IMR-90 (cell line): Measurements from ENCODE around the gene RAB3GAP2. TPM values are rescaled to one million over a fixed set of nuclear protein-coding genes. Genes with fewer than 3 reads are reported as not detected.

Experiments
- ATAC-seq: fragments of 200-7000 bp; cut with Tn5 transposase; 2 replicates; pipeline ENCODE4 v1.9.1; 2020; ENCODE audit warnings: low read depth, mild to moderate bottlenecking, moderate library complexity
- BruUV-seq: library from RNA; stranded (reverse); fragments of 400-500 nt; replicated peaks from 2 replicates; lab custom pipeline; 2021; lab: Mats Ljungman, UMichigan
- CTCF ChIA-PET: fragments of 300-600 bp; formaldehyde crosslinking; extraction: SDS; loops from one replicate; lab custom pipeline; 2021; ENCODE audit warnings: antibody characterized with exemption; lab: Yijun Ruan, JAX
- POLR2A ChIA-PET: fragments of 300-600 bp; sonication (Branson Sonifier 250); formaldehyde crosslinking; loops from one replicate; lab custom pipeline; 2022; ENCODE audit warnings: antibody characterized with exemption; ENCODE audit not compliant: unreplicated experiment; lab: Charles Lee
- DNase-seq: peaks from one replicate; pipeline ENCODE4 v3.0.0; 2013
- H2AFZ ChIP-seq: replicated peaks from 2 replicates; pipeline ENCODE3; 2013; ENCODE audit warnings: low read length, mild to moderate bottlenecking; ENCODE audit not compliant: poor library complexity
- H2AK5ac ChIP-seq: 2 replicates; pipeline ENCODE4 v1.6.1; 2013; ENCODE audit warnings: low read depth, low read length, inconsistent platforms
- H2AK9ac ChIP-seq: replicated peaks from 2 replicates; pipeline ENCODE3; 2013; ENCODE audit warnings: mild to moderate bottlenecking, low read depth, low read length, moderate library complexity; ENCODE audit not compliant: poor library complexity
- H2BK120ac ChIP-seq: 2 replicates; pipeline ENCODE4 v1.6.1; 2013; ENCODE audit warnings: low read depth, low read length, inconsistent platforms
- H2BK15ac ChIP-seq: 3 replicates; pipeline ENCODE4 v1.6.1; 2013; ENCODE audit warnings: low read depth, low read length, inconsistent platforms
- H2BK20ac ChIP-seq: 2 replicates; pipeline ENCODE4 v1.6.1; 2013; ENCODE audit warnings: low read depth, mild to moderate bottlenecking, inconsistent platforms, low read length, moderate library complexity
- H2BK5ac ChIP-seq: 2 replicates; pipeline ENCODE4 v1.6.1; 2013; ENCODE audit warnings: mild to moderate bottlenecking, low read depth, low read length, inconsistent platforms; ENCODE audit not compliant: poor library complexity, severe bottlenecking
- H3K14ac ChIP-seq: replicated peaks from 2 replicates; pipeline ENCODE4 v1.6.1; 2013; ENCODE audit warnings: low read depth, low read length, inconsistent platforms
- H3K18ac ChIP-seq: 2 replicates; pipeline ENCODE4 v1.6.1; 2013; ENCODE audit warnings: low read depth, low read length, control low read depth
- H3K23ac ChIP-seq: 2 replicates; pipeline ENCODE4 v1.6.1; 2013; ENCODE audit warnings: low read depth, low read length, inconsistent platforms
- H3K27ac ChIP-seq: 2 replicates; pipeline ENCODE4 v1.5.1; 2013; ENCODE audit warnings: mild to moderate bottlenecking, control low read depth, low read length; ENCODE audit not compliant: insufficient read depth
- H3K27me3 ChIP-seq: 2 replicates; pipeline ENCODE4 v1.6.1; 2013; ENCODE audit warnings: low read length; ENCODE audit not compliant: control insufficient read depth, insufficient read depth
- H3K36me3 ChIP-seq: 2 replicates; pipeline ENCODE4 v1.6.1; 2013; ENCODE audit warnings: low read length, mixed read lengths; ENCODE audit not compliant: control insufficient read depth, insufficient read depth
- H3K4ac ChIP-seq: 2 replicates; pipeline ENCODE4 v1.6.1; 2013; ENCODE audit warnings: low read depth, low read length, inconsistent platforms
- H3K4me1 ChIP-seq: 2 replicates; pipeline ENCODE4 v1.6.1; 2013; ENCODE audit warnings: low read length, mixed read lengths; ENCODE audit not compliant: control insufficient read depth, insufficient read depth
- H3K4me2 ChIP-seq: 2 replicates; pipeline ENCODE4 v1.6.1; 2013; ENCODE audit warnings: low read depth, mild to moderate bottlenecking, control low read depth, low read length, moderate library complexity
- H3K4me3 ChIP-seq: 2 replicates; pipeline ENCODE4 v1.5.1; 2013; ENCODE audit warnings: low read depth, mild to moderate bottlenecking, control low read depth, low read length, moderate library complexity; ENCODE audit not compliant: insufficient read depth
- H3K56ac ChIP-seq: 2 replicates; pipeline ENCODE4 v1.6.1; 2013; ENCODE audit warnings: low read length, inconsistent platforms; ENCODE audit not compliant: insufficient read depth; ENCODE audit errors: extremely low read depth
- H3K79me1 ChIP-seq, 2 experiments: 2 replicates each; pipeline ENCODE4 v1.6.1; 2013; ENCODE audit warnings: low read length in 2 of 2, inconsistent platforms in 1 of 2, low read depth in 1 of 2
- H3K9ac ChIP-seq: 2 replicates; pipeline ENCODE4 v1.6.1; 2013; ENCODE audit warnings: low read depth, low read length, control low read depth
- H3K9me1 ChIP-seq: 2 replicates; pipeline ENCODE4 v1.6.1; 2013; ENCODE audit warnings: low read length, inconsistent platforms; ENCODE audit not compliant: insufficient read depth
- H3K9me3 ChIP-seq: 2 replicates; pipeline ENCODE4 v1.6.1; 2013; ENCODE audit warnings: low read length; ENCODE audit not compliant: control insufficient read depth, insufficient read depth
- H4K20me1 ChIP-seq: 2 replicates; pipeline ENCODE4 v1.6.1; 2013; ENCODE audit warnings: low read length, inconsistent platforms; ENCODE audit not compliant: insufficient read depth
- H4K5ac ChIP-seq: 2 replicates; pipeline ENCODE4 v1.6.1; 2013; ENCODE audit warnings: mild to moderate bottlenecking, low read depth, low read length, control low read depth
- H4K8ac ChIP-seq, 2 experiments: 2 replicates each; pipeline ENCODE4 v1.6.1; 2013; ENCODE audit warnings: low read depth in 2 of 2, low read length in 2 of 2, control low read depth in 1 of 2, inconsistent platforms in 1 of 2
- H4K91ac ChIP-seq: 2 replicates; pipeline ENCODE4 v1.6.1; 2013; ENCODE audit warnings: low read depth, low read length, inconsistent platforms; ENCODE audit not compliant: insufficient read depth
- MXI1 ChIP-seq: IDR thresholded peaks from 2 replicates; pipeline ENCODE4 v1.6.1; 2012; ENCODE audit warnings: low read depth, mild to moderate bottlenecking, low read length, moderate library complexity, borderline replicate concordance
- WGBS, 2 experiments: methylation state at CpG; one replicate each; pipeline versions ENCODE4 v1.1.5 to v1.1.7; 2013; ENCODE audit warnings: missing lambda C conversion rate in 2 of 2; ENCODE audit not compliant: insufficient read length in 1 of 2; ENCODE audit errors: extremely low coverage in 2 of 2; 5-methylcytosine and 5-hydroxymethylcytosine counted together
- dilution Hi-C: fragments of 300-500 bp; cut with HindIII; formaldehyde crosslinking; loops from one replicate; pipeline ENCODE4 v1.14.3; 2018; ENCODE audit warnings: low sequenced_read_pairs; ENCODE audit not compliant: unreplicated experiment
- in situ Hi-C: fragments of 300-500 bp; cut with MboI; formaldehyde crosslinking; loops from 3 replicates; pipeline ENCODE4 v1.14.3; 2019; ENCODE audit warnings: low sequenced_read_pairs, inconsistent platforms, mixed read lengths
- intact Hi-C: fragments of 100-400 bp; cut with micrococcal nuclease; formaldehyde crosslinking; loops from 2 replicates; pipeline ENCODE4 v1.10.0; 2022
- polyA plus RNA-seq, 3 experiments: library from polyadenylated mRNA; depleted of rRNA; stranded (reverse); fragments of >200 nt; gene quantifications; 2 replicates each; pipeline ENCODE4 v1.2.3, GENCODE V29; 2012; ENCODE audit warnings: low replicate concordance in 1 of 3
- total RNA-seq: library from RNA; depleted of rRNA; stranded (reverse); fragments of >200 nt; gene quantifications from 2 replicates; pipeline ENCODE4 v1.2.3, GENCODE V29; 2012
- TF ChIP-seq, protein P1 (sequence below): fragments of 150-350 bp; IDR thresholded peaks from 2 replicates; pipeline ENCODE4 v1.6.1; 2016; ENCODE audit warnings: low read depth, mild to moderate bottlenecking, low read length, moderate library complexity, borderline replicate concordance

RAB3GAP2 gene
- total and polyA plus RNA-seq, 2 of the 4 experiments (the other 2 are of a cell fraction): 12.3 to 37.8 TPM

GRCh38 chr1:220203816-220204215, 68.4 kb downstream of the RAB3GAP2 start:
- Histone ChIP-seq H3K4ac (no peak overlapping the region), H3K18ac (no peak overlapping the region), H3K27me3 (no peaks in the 10 kb centered on the region), H3K56ac (no peak overlapping the region), H2BK5ac (no peak overlapping the region), H3K9me3 (no peaks in the 10 kb centered on the region), H4K20me1 (no peaks in the 10 kb centered on the region), H2BK120ac (no peak overlapping the region), H2BK15ac (no peak overlapping the region), H3K79me1 (no peaks in the 10 kb centered on the region; a peak in 1 of 4 replicates), H3K4me3 (no peak overlapping the region), H3K9ac (no peak overlapping the region), H4K5ac (no peak overlapping the region), H2AFZ (no peak overlapping the region), H4K8ac (no peak overlapping the region), H4K91ac (no peak overlapping the region), H3K14ac (no peak overlapping the region), H2AK5ac (no peak overlapping the region), H2BK20ac (no peak overlapping the region), H3K9me1 (no peaks in the 10 kb centered on the region; the same call in 1 of the 2 replicates), H3K36me3 (peaks cover 33% of the 10 kb centered on the region), H3K4me1 (peaks cover 2% of the 10 kb centered on the region; the same call in 1 of the 2 replicates), H3K27ac (no peak overlapping the region), H3K4me2 (no peak overlapping the region), H3K23ac (no peak overlapping the region), H2AK9ac (no peak overlapping the region)
- CTCF ChIA-PET: no interaction called here
- POLR2A ChIA-PET: no interaction called here
- DNase-seq (no peak), ATAC-seq (no peak)
- WGBS, 2 experiments: no CpG with 5 or more reads among the region's 2 CpGs
- dilution Hi-C loops: no loop called here
- in situ Hi-C loops: no loop called here
- BruUV-seq: no TSS peak
- intact Hi-C loops: loop anchor here (2.0 kb wide), 1 partner anchor 15 kb away; no protein-coding TSS in a partner anchor
- TF ChIP-seq, protein P1, sequence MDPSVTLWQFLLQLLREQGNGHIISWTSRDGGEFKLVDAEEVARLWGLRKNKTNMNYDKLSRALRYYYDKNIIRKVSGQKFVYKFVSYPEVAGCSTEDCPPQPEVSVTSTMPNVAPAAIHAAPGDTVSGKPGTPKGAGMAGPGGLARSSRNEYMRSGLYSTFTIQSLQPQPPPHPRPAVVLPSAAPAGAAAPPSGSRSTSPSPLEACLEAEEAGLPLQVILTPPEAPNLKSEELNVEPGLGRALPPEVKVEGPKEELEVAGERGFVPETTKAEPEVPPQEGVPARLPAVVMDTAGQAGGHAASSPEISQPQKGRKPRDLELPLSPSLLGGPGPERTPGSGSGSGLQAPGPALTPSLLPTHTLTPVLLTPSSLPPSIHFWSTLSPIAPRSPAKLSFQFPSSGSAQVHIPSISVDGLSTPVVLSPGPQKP: no peak
- TF ChIP-seq MXI1: no peak
